Measurements from ENCODE around the gene ARMC7. TPM values are rescaled to one million over a fixed set of nuclear protein-coding genes. Genes with fewer than 3 reads are reported as not detected.
A peak's percentile ranks its signal among the peaks of the same experiment; 100 is the strongest.

The ARMC7 gene
- total and polyA plus RNA-seq, 2 of the 13 experiments (the other 11 are each of a cell fraction or from before 2014, with no cell fraction given), result 3.9 to 4.2 TPM

GRCh38 chr17:75077072-75077495 lies 32.7 kb upstream of the ARMC7 start (continued):
- TF ChIP-seq CSRNP1 (CRISPR knock-in tag; IDR thresholded peaks at IDR 0.05) (peak; percentile 80; the same call in 1 of the 2 replicates), FOXO4 (CRISPR knock-in tag; conservative IDR thresholded peaks at IDR 0.05) (no peak), ELF3 (CRISPR knock-in tag; IDR thresholded peaks at IDR 0.05) (0 out of 2 replicates have a peak, but pooled peaks have one; percentile 43), ATAD3A (CRISPR knock-in tag; IDR thresholded peaks at IDR 0.05) (no peak), KLF6 (CRISPR knock-in tag; IDR thresholded peaks at IDR 0.05) (no peak), ZMYM3 (CRISPR knock-in tag; IDR thresholded peaks at IDR 0.05) (no peak; the same call in 1 of the 2 replicates), ZBTB10 (CRISPR knock-in tag; IDR thresholded peaks at IDR 0.05; ENCODE audit: borderline replicate concordance) (peak; percentile 16; the same call in 1 of the 2 replicates), ZSCAN21 (CRISPR knock-in tag; IDR thresholded peaks at IDR 0.05; ENCODE audit: borderline replicate concordance) (no peak), DR1 (CRISPR knock-in tag; IDR thresholded peaks at IDR 0.05) (no peak), SMYD3 (CRISPR knock-in tag; IDR thresholded peaks at IDR 0.05) (no peak), PHF5A (CRISPR knock-in tag; IDR thresholded peaks at IDR 0.05; ENCODE audit: low read depth, unreplicated experiment) (peak; percentile 45), RARA (CRISPR knock-in tag; IDR thresholded peaks at IDR 0.05) (peak; percentile 85), ZNF7 (CRISPR knock-in tag; IDR thresholded peaks at IDR 0.05) (no peak), ZNF672 (CRISPR knock-in tag; IDR thresholded peaks at IDR 0.05) (no peak), ZNF234 (CRISPR knock-in tag; conservative IDR thresholded peaks at IDR 0.05) (no peak), NR2C2 (CRISPR knock-in tag; IDR thresholded peaks at IDR 0.05; ENCODE audit: borderline replicate concordance) (peak; percentile 94), ZKSCAN5 (CRISPR knock-in tag; IDR thresholded peaks at IDR 0.05) (no peak), ARNTL (CRISPR knock-in tag; IDR thresholded peaks at IDR 0.05) (0 out of 2 replicates have a peak, but pooled peaks have one; percentile 41), KDM4B (CRISPR knock-in tag; IDR thresholded peaks at IDR 0.05) (0 out of 2 replicates have a peak, but pooled peaks have one; percentile 43), ZNF770 (CRISPR knock-in tag; IDR thresholded peaks at IDR 0.05) (peak; percentile 70; the same call in 1 of the 2 replicates), ZNF552 (CRISPR knock-in tag; IDR thresholded peaks at IDR 0.05; ENCODE audit: borderline replicate concordance) (no peak), DMAP1 (CRISPR knock-in tag; IDR thresholded peaks at IDR 0.05) (0 out of 2 replicates have a peak, but pooled peaks have one; percentile 61), MED1 (CRISPR knock-in tag; IDR thresholded peaks at IDR 0.05) (peak; percentile 69; the same call in 1 of the 2 replicates), CHD4 (IDR thresholded peaks at IDR 0.05; ENCODE audit: borderline replicate concordance, low read length) (no peak), TAF15 (IDR thresholded peaks at IDR 0.05; ENCODE audit: low read depth, low read length, poor library complexity, severe bottlenecking) (no peak)
